NCI-H187 (cell line): ENCODE results near the gene BICD1.

Experiments
- DNase-seq, 2 experiments: peaks; one replicate each; lab custom pipeline; 2025; lab: John Stamatoyannopoulos, UW

Gene BICD1

GRCh38 chr12:32344047-32344446 lies 237.4 kb downstream of the BICD1 start:
- DNase-seq: no peak

- no peak for DNase-seq
These were observed 246.9 kb downstream of the BICD1 start for GRCh38 chr12:32353540-32353939.

GRCh38 chr12:32357601-32358249 lies 251.1 kb downstream of the BICD1 start:
- DNase-seq: no peak

- no peak for DNase-seq
These were observed 254.3 kb downstream of the BICD1 start for GRCh38 chr12:32360956-32361355.

GRCh38 chr12:32362892-32363291 lies 256.2 kb downstream of the BICD1 start:
- no peak for DNase-seq

GRCh38 chr12:32365473-32366064 lies 258.9 kb downstream of the BICD1 start:
- peak in 1 of 2 experiments; percentile 4 for DNase-seq

- no peak for DNase-seq
These were observed 260.1 kb downstream of the BICD1 start for GRCh38 chr12:32366714-32367113.

GRCh38 chr12:32367381-32367780 lies 260.7 kb downstream of the BICD1 start:
- DNase-seq: no peak

GRCh38 chr12:32369202-32369601 lies 262.6 kb downstream of the BICD1 start:
- no peak for DNase-seq

GRCh38 chr12:32377344-32378055 lies 270.9 kb downstream of the BICD1 start:
- no peak for DNase-seq

- no peak for DNase-seq
These were observed 272.6 kb downstream of the BICD1 start for GRCh38 chr12:32379213-32379612.

GRCh38 chr12:32379667-32380066 lies 273.0 kb downstream of the BICD1 start:
- no peak for DNase-seq

GRCh38 chr12:32382226-32382625 lies 275.6 kb downstream of the BICD1 start:
- DNase-seq: no peak

GRCh38 chr12:32390572-32391219 lies 284.0 kb downstream of the BICD1 start:
- peak; percentile 17 to 36 for DNase-seq

GRCh38 chr12:32395026-32395425 lies 288.4 kb downstream of the BICD1 start:
- no peak for DNase-seq

GRCh38 chr12:32397696-32398095 lies 291.0 kb downstream of the BICD1 start:
- no peak for DNase-seq

GRCh38 chr12:32398181-32398580 lies 291.5 kb downstream of the BICD1 start:
- DNase-seq: no peak

GRCh38 chr12:32398816-32399369 lies 292.2 kb downstream of the BICD1 start:
- DNase-seq: no peak

- DNase-seq: peak; percentile 31 to 76
These were observed 292.9 kb downstream of the BICD1 start, which contains the start of gene FGD4 for GRCh38 chr12:32399370-32400113. FGD4 (plus strand) TSS chr12:32399558.

- DNase-seq: peak in 1 of 2 experiments; percentile 31
These were observed 293.5 kb downstream of the BICD1 start for GRCh38 chr12:32400114-32400672.

- DNase-seq: no peak
These were observed 294.2 kb downstream of the BICD1 start for GRCh38 chr12:32400866-32401265.
